Measurements from ENCODE around the gene LGR5.
"Not testable (repeated sequence)": the region's sequence is repeated elsewhere in the genome, so short reads cannot be mapped to it uniquely, and the experiment has no call there.

LGR5 gene

GRCh38 chr12:71484272-71484905 is 44.8 kb downstream of the LGR5 start:
- no peak for ATAC-seq (ENCODE audit: insufficient read depth, low read depth)
- DNase-seq: no peak
- no peak overlapping the region for H2AFZ ChIP-seq (ENCODE audit: low read depth, low read length)

DNA sequence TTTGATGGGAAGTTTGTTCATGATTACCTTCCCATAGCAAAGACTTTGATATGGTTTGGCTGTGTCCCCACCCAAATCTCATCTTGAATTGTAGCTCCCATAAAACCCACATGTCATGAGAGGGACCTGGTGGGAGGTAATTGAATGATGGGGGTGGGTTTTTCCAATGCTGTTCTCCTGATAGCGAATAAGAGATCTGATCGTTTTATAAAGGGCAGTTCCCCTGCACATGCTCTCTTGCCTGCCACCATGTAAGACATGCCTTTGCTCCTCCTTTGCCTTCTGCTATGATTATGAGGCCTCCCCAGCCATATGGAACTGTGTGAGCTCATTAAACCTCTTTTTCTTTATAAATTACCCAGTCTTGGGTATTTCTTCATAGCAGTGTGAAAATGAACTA is 51.2 kb downstream of the LGR5 start:
- DNase-seq: not testable (repeated sequence)

More at GRCh38 chr12:71484272-71484905, 44.8 kb downstream of the LGR5 start:
- no peaks in the 10 kb centered on the region for H3K9me3 ChIP-seq (ENCODE audit: insufficient read depth, low read length, severe bottlenecking)
- TF ChIP-seq CTCF (IDR thresholded peaks at IDR 0.05; ENCODE audit: borderline replicate concordance, extremely low read depth, low read length, poor library complexity, severe bottlenecking): no peak
- TF ChIP-seq EZH2 (IDR thresholded peaks at IDR 0.05; ENCODE audit: borderline replicate concordance, low read depth, low read length, severe bottlenecking): no peak
- no peaks in the 10 kb centered on the region for H3K27me3 ChIP-seq (ENCODE audit: insufficient read depth, low read length, poor library complexity)
- no peak overlapping the region for H3K9ac ChIP-seq (ENCODE audit: low read depth, low read length)
- no peak overlapping the region for H3K27ac ChIP-seq (ENCODE audit: low read length)
- H3K36me3 ChIP-seq (ENCODE audit: insufficient read depth, low read length): no peaks in the 10 kb centered on the region
- H3K4me2 ChIP-seq (ENCODE audit: insufficient read depth, low read length): no peak overlapping the region
- no peaks in the 10 kb centered on the region for H4K20me1 ChIP-seq (ENCODE audit: insufficient read depth, low read length)
- no peaks in the 10 kb centered on the region for H3K79me2 ChIP-seq (ENCODE audit: insufficient read depth, low read length)
- no peaks in the 10 kb centered on the region for H3K4me1 ChIP-seq (ENCODE audit: insufficient read depth, low read length)
- H3K4me3 ChIP-seq (ENCODE audit: low read depth in 1 of 2, low read length in 2 of 2): no peak overlapping the region

DNA sequence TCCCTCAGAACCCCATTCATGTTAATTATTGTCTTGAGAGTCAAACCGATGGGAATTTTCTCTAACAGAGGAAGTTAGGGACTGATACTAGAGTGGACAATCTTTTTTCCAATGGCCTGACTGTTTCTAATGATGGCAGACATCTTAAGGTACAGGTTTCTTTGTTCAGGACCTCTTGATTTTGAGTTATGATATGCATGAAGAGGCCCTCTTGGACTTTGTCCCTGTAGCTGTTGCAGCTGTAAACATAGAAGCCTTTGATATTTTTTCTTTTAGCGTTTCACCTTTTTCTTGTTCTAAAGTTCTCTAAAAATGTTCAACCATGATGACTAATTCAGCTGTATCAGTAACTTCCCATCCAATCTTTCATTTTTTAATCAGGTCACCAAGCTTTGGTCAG is 53.0 kb downstream of the LGR5 start:
- Histone ChIP-seq H3K79me2 (ENCODE audit: insufficient read depth, low read length) (no peaks in the 10 kb centered on the region), H3K4me3 (ENCODE audit: low read depth in 1 of 2, low read length in 2 of 2) (no peak overlapping the region), H4K20me1 (ENCODE audit: insufficient read depth, low read length) (no peaks in the 10 kb centered on the region), H3K9ac (ENCODE audit: low read depth, low read length) (no peak overlapping the region), H3K4me1 (ENCODE audit: insufficient read depth, low read length) (no peaks in the 10 kb centered on the region), H3K36me3 (ENCODE audit: insufficient read depth, low read length) (no peaks in the 10 kb centered on the region), H3K27ac (ENCODE audit: low read length) (no peak overlapping the region), H2AFZ (ENCODE audit: low read depth, low read length) (no peak overlapping the region), H3K4me2 (ENCODE audit: insufficient read depth, low read length) (no peak overlapping the region), H3K9me3 (ENCODE audit: insufficient read depth, low read length, severe bottlenecking) (no peaks in the 10 kb centered on the region), H3K27me3 (ENCODE audit: insufficient read depth, low read length, poor library complexity) (no peaks in the 10 kb centered on the region)
- TF ChIP-seq EZH2 (IDR thresholded peaks at IDR 0.05; ENCODE audit: borderline replicate concordance, low read depth, low read length, severe bottlenecking): no peak
- no peak for TF ChIP-seq CTCF (IDR thresholded peaks at IDR 0.05; ENCODE audit: borderline replicate concordance, extremely low read depth, low read length, poor library complexity, severe bottlenecking)
- DNase-seq: no peak
- ATAC-seq (ENCODE audit: insufficient read depth, low read depth): no peak

More for the DNA sequence above, 51.2 kb downstream of the LGR5 start:
- H3K79me2 ChIP-seq (ENCODE audit: insufficient read depth, low read length); H3K27ac ChIP-seq (ENCODE audit: low read length); H3K9ac ChIP-seq (ENCODE audit: low read depth, low read length); H3K4me2 ChIP-seq (ENCODE audit: insufficient read depth, low read length); ATAC-seq (ENCODE audit: insufficient read depth, low read depth); H4K20me1 ChIP-seq (ENCODE audit: insufficient read depth, low read length); H2AFZ ChIP-seq (ENCODE audit: low read depth, low read length); H3K9me3 ChIP-seq (ENCODE audit: insufficient read depth, low read length, severe bottlenecking); H3K4me1 ChIP-seq (ENCODE audit: insufficient read depth, low read length); H3K27me3 ChIP-seq (ENCODE audit: insufficient read depth, low read length, poor library complexity); H3K36me3 ChIP-seq (ENCODE audit: insufficient read depth, low read length); H3K4me3 ChIP-seq (ENCODE audit: low read depth in 1 of 2, low read length in 2 of 2): not testable (repeated sequence)

GRCh38 chr12:71499834-71500233 is 60.2 kb downstream of the LGR5 start:
- Histone ChIP-seq H3K27ac (ENCODE audit: low read length) (no peak overlapping the region), H3K9me3 (ENCODE audit: insufficient read depth, low read length, severe bottlenecking) (no peaks in the 10 kb centered on the region), H3K27me3 (ENCODE audit: insufficient read depth, low read length, poor library complexity) (no peaks in the 10 kb centered on the region), H3K79me2 (ENCODE audit: insufficient read depth, low read length) (no peaks in the 10 kb centered on the region), H4K20me1 (ENCODE audit: insufficient read depth, low read length) (no peaks in the 10 kb centered on the region), H2AFZ (ENCODE audit: low read depth, low read length) (no peak overlapping the region), H3K4me3 (ENCODE audit: low read depth in 1 of 2, low read length in 2 of 2) (no peak overlapping the region), H3K36me3 (ENCODE audit: insufficient read depth, low read length) (no peaks in the 10 kb centered on the region), H3K4me2 (ENCODE audit: insufficient read depth, low read length) (no peak overlapping the region), H3K9ac (ENCODE audit: low read depth, low read length) (no peak overlapping the region), H3K4me1 (ENCODE audit: insufficient read depth, low read length) (no peaks in the 10 kb centered on the region)
- ATAC-seq (ENCODE audit: insufficient read depth, low read depth): no peak
- DNase-seq: no peak
- no peak for TF ChIP-seq CTCF (IDR thresholded peaks at IDR 0.05; ENCODE audit: borderline replicate concordance, extremely low read depth, low read length, poor library complexity, severe bottlenecking)
- TF ChIP-seq EZH2 (IDR thresholded peaks at IDR 0.05; ENCODE audit: borderline replicate concordance, low read depth, low read length, severe bottlenecking): no peak

All from DND-41 (cell line).